GM12892 (cell line): Measurements from ENCODE around the gene P2RX5.
"Not testable (repeated sequence)": the region's sequence is repeated elsewhere in the genome, so short reads cannot be mapped to it uniquely, and the experiment has no call there.

Source experiments
- DNase-seq: peaks from one replicate; pipeline ENCODE4 v3.0.0; 2011; ENCODE audit not compliant: insufficient read length
- FAIRE-seq: peaks from 2 replicates; lab custom pipeline; 2011; peaks lifted over from hg19 to GRCh38; lab: Jason Lieb, UNC
- POLR2A ChIP-seq: IDR thresholded peaks from 2 replicates; pipeline ENCODE4 v1.6.1; 2011; ENCODE audit warnings: low read depth, low read length, control low read depth
- POLR2AphosphoS5 ChIP-seq: IDR thresholded peaks from 2 replicates; pipeline ENCODE4 v1.6.1; 2011; ENCODE audit warnings: low read depth, low read length, control low read depth
- TAF1 ChIP-seq: IDR thresholded peaks from 2 replicates; pipeline ENCODE4 v1.6.1; 2011; ENCODE audit warnings: low read depth, mild to moderate bottlenecking, control low read depth, low read length, borderline replicate concordance

Gene P2RX5

DNA sequence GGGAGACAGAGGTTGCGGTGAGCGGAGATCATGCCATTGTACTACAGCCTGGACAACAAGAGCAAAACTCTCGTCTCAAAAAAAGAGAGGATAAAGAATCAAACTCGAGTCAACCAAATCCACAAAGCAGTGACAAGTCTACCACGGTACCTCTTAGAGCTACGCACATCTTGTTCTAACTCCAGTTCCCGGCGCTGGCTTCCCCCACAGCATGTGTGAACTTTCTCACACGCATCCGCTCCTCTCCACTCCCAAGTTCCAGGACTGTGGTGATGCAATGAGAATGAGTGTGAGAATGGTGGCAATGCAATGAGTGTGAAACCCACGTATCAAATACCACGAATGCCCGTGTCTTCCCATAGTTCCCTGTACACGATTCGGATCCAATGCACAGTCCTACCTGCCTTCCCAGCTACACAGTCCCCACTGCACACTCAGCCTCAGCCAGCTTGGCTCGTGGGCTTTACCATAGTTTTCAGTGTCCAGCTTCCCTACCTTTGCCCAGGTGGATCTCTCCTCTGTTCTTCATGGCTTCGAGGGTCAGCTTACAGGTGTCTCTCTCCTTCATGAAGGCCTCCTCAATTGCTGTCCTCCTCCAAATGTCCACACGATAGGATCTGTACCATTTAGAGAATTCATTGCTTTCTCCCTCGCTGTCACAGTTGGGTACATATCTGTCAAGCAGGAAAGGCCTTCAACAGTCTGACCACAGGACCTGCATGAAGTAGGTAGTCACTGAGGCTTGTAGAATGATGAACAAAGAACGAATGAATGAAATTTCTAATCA, 9.2 kb upstream of the P2RX5 start:
- FAIRE-seq (no peak), DNase-seq (no peak)
- TF ChIP-seq POLR2A (no peak), POLR2AphosphoS5 (no peak), TAF1 (no peak)

DNA sequence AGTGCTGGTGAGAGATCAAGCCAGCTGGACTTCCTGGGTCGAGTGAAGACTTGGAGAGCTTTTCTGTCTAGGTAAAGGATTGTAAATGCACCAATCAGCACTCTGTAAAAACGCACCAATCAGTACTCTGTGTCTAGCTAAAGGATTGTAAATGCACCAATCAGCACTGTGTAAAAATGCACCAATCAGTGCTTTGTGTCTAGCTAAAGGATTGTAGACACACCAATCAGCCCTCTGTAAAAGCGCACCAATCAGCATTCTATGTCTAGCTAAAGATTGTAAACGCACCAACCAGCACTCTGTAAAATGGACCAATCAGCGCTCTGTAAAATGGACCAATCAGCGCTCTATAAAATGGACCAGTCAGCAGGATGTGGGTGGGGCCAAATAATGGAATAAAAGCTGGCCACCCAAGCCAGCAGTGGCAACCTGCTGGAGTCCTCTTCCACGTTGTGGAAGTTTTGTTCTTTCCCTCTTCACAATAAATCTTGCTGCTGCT, 6.1 kb upstream of the P2RX5 start:
- FAIRE-seq, DNase-seq: not testable (repeated sequence)

DNA sequence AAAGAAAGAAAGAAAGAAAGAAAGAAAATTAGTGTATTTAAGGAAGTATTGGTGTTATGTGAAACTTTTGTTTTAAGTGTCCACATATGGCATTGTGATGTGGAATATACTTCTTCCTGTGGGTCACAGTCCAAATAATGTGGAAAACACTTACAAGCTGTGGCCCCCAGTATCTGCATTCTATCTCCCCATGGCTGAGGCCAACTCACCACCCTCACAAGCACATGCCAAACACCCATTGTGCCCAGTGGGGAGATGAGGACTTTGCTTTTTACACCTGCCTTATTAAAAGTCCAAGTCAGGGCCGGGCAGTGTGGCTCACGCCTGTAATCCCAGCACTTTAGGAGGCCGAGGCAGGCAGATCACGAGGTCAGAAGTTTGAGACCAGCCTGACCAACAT, 4.0 kb upstream of the P2RX5 start:
- no peak for FAIRE-seq
- TF ChIP-seq POLR2AphosphoS5 (no peak), TAF1 (no peak), POLR2A (no peak)

DNA sequence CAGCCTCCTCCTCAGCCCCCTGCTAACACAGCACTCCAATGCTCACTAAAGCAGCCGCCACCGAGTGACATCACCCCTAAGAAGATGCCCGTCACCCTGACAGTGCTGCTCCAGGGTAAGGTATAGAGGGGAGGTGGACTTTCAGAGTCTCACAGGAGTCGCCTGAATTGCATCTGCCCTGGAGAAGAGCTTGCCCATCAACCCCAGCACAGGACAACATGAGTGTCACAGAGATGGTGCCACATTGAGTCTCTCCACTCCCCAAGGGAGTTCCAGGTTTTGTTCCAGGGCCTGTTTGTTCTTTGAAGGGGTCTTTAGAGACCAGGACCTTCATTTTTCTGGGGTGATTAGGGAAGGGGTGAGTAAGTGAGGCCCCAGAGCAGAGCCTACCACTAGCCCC, 2.2 kb upstream of the P2RX5 start:
- FAIRE-seq = no peak
- no peak for TF ChIP-seq POLR2A
- no peak for TF ChIP-seq TAF1
- TF ChIP-seq POLR2AphosphoS5 = no peak
- no peak for DNase-seq

More for the DNA sequence above, 4.0 kb upstream of the P2RX5 start:
- DNase-seq = no peak

DNA sequence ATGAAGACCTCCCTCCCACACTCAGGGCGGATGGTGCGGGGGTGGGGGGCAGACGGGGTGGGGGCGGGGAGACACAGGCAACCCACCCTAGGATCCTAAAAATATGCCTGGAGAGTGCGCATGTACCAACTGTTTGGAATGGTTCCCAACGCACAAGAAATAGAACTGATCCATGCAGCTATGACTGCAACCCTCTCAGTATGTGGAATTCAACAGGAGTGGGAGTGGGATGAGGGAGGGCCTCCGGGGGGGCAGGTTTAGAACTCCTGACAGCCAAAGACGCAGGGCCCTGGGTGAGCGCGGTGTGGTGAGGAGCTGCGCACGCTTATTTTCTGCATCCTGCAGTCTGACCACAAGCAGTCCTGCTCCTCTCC, 1.1 kb upstream of the P2RX5 start:
- FAIRE-seq (no peak), DNase-seq (no peak)
- TF ChIP-seq POLR2AphosphoS5 = no peak
- TF ChIP-seq TAF1 = no peak

DNA sequence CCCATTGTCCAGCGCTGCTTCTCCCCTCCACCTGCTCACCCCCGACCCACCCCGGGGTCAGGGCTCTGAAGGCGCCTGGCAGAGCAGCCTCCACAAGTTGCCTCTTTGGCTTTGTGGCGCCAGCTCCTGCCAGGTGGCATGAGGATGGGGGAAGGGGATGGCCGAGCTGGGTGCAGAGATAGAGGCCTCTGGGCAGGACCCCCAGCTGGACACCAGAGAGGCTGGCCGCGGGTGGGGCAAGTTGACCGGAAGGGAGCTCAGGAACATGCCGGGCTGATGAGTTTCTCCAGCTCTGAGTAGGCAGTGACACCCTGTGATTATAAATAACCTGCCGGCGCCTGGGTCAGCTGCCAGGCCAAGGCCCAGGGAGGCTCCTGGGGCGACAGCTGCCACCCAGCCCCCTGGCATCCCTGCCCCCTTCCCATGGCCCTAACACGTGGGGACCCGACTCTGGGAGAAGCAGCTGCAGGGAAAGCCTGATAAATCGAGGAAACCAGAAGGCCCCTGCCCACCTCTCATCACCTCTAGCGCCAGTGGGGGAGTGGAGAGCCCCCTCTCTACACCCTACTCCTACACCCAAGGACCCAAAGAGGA, 729 bp downstream of the P2RX5 start:
- no peak for TF ChIP-seq POLR2A
- no peak for TF ChIP-seq POLR2AphosphoS5
- TF ChIP-seq TAF1 = no peak
- FAIRE-seq = no peak
- no peak for DNase-seq

DNA sequence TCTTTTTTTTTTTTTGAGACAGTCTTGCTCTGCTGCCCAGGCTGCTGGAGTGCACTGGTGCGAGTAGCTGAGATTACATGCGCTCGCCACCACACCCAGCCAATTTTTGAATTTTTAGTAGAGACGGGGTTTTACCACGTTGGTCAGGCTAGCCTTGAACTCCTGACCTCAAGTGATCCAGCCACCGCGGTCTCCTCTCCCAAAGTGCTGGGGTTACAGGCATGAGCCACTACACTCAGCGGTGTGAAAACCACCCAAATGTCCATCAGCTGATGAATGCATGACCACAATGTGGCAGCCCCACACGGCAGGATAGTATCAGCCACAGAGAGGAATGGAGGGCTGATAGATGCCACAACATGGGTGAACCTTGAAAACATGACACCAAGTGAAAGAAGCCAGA, 2.1 kb downstream of the P2RX5 start:
- DNase-seq = no peak
- FAIRE-seq = peak; percentile 91
- TF ChIP-seq TAF1 (no peak), POLR2A (no peak), POLR2AphosphoS5 (no peak)

DNA sequence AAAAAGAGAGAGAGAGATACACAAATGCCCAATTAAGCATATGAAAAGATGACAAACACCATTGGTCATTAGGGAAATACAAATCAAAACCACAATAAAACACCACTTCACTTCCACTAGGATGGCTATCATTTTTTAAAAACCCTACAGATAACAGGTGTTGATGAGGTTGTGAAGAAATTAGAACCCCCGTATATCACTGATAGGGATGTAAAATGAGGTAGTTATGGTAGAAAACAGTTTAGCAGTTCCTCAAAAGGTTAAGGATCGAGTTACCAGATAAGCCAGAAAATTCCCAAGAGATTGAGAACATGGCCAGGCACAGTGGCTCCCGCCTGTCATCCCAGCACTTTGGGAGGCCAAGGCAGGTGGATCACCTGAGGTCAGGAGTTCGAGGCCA, 2.8 kb downstream of the P2RX5 start:
- DNase-seq (no peak), FAIRE-seq (peak; percentile 80)
- TF ChIP-seq TAF1 (no peak), POLR2A (no peak)

DNA sequence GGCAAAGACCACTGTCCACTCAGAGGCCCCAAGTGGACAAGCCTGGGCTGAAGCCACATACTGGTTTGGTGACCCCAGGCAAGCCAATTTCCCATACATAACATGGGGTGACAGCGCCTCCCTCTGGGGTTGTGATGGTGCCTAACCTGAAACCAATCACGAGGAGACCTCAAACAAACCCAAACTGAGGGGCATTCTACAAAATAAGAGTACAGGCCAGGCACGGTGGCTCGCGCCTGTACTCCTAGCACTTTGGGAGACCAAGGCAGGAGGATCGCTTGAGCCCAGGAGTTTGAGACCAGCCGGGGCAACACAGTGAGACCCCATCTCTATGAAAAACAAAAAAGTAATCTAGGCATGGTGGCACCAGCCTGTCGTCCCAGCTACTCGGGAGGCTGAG, 3.6 kb downstream of the P2RX5 start:
- DNase-seq = no peak
- no peak for FAIRE-seq
- TF ChIP-seq POLR2AphosphoS5 = no peak
- TF ChIP-seq POLR2A = no peak
- no peak for TF ChIP-seq TAF1

DNA sequence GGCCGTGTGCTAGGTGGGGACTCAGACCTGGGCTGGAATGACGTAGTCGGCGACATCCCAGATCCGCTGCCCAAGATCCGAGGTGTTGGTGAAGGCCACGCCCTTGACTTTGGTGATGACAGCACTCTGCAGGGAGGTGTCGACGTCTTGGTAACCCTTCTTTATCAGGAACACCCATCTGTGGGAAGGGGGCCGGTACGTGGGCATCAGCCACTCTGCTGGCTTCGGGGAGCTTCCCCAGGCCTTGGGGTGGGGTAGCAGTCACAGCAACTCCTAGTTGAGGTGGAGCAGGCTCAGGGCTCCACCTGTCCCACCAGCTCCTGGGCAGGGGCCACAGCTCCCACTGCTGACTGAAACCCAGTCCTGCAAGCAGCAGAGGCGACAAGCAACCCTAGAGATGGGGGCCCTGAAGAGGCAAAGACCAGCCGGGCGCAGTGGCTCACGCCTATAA, 4.3 kb downstream of the P2RX5 start:
- no peak for FAIRE-seq
- DNase-seq = no peak
- no peak for TF ChIP-seq POLR2AphosphoS5

DNA sequence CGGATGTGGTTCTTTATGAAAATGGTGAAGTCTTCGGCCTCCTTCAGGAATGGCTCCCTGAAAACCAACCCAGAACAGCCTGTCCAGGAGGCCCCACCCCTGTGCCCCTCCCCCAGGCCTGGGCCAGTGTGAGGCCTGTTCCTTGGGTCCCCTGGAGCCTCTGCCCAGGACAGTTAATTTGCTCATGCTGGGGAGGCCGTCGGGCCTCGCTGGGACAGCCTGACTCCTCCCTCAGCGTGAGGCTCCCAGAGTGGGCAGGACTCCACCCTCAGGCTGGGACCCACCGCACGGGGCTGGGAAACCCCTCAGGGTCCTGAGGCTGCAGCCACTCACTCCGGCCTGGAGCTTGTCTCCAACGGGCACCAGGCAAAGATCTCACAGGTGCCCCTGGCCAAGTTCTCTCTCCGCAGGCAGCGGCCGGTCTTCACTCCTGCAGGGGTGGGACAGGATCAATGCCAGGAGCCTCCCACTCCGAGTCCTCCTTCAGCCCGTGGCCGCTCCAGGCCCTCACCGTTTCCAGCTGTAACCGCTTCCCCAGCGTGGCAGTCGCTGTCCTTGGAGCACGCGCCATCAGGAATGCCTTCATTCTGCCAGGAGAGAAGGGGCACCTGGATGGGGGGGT, 5.8 kb downstream of the P2RX5 start:
- no peak for FAIRE-seq

More for the DNA sequence above, 5.8 kb downstream of the P2RX5 start:
- no peak for DNase-seq
- no peak for TF ChIP-seq TAF1
- TF ChIP-seq POLR2AphosphoS5 = no peak
- no peak for TF ChIP-seq POLR2A
